Measurements from ENCODE around the gene SOBP.

DNA sequence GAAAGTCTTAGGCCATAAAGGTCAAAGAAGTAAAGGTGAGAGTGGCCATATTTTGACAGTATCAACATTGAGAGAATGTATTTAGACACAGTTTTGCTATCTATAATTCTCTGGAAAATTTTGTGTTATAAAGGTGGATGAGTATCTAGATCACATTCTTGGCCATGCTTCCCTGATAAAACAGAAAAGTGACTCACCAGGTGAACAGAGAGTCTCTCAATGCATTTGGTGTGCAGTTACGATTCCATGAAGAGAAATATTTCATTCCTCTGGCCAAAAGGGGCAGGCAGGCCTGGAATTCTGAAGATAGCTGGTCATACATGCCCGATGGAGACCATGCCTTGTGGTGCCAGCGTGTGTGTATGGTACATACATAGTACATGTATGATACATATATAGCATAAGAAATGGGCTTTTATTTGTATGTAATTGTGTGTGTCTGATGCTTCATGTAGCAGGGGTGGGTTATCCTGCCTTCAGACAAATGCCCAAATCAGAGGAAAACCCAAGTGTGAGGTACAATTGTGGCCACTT lies 164.0 kb downstream of the SOBP start:
- TF ChIP-seq ZNF274 (IDR thresholded peaks at IDR 0.05; ENCODE audit: low read depth, low read length) (no peak), YY1 (IDR thresholded peaks at IDR 0.05; ENCODE audit: insufficient read depth, insufficient read length) (no peak), SUZ12 (IDR thresholded peaks at IDR 0.05; ENCODE audit: extremely low read depth, insufficient read depth, insufficient read length) (no peak)
